ENCODE data around the gene SEZ6L.

SEZ6L gene

DNA sequence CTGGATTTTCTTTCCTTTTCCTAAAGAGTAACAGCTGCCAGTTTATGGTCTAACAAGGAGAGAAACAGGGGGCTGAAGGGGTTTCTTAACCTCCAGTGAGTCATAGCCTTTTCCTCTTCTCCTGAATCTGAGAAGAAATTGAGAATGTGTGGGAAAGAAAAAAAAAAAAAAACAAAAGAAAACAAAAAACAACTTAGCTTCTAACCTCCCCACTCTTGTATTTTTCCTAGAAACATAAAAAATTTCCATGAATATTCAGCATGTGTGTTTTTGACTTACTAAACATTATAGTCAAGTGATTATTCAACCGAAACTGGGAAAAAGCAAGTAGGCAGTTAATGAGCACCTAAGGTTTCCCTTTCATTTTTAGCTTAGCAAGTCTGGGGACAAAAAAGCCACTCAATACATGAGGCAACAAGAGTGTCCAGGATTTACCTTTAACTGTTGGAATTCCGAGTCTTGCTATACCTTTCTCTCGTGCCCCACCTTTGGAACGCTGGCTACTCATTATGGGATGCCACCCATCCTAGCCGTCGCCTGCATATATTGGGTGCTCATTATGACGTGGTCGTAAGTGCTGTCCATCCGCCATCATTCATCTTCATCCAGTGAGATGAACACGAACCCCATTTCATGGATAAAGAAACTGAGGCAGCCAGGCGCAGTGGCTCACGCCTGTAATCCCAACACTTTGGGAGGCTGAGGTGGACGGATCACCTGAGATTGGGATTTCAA is 262.2 kb downstream of the SEZ6L start:
- DNase-seq, result peak; percentile 34

DNA sequence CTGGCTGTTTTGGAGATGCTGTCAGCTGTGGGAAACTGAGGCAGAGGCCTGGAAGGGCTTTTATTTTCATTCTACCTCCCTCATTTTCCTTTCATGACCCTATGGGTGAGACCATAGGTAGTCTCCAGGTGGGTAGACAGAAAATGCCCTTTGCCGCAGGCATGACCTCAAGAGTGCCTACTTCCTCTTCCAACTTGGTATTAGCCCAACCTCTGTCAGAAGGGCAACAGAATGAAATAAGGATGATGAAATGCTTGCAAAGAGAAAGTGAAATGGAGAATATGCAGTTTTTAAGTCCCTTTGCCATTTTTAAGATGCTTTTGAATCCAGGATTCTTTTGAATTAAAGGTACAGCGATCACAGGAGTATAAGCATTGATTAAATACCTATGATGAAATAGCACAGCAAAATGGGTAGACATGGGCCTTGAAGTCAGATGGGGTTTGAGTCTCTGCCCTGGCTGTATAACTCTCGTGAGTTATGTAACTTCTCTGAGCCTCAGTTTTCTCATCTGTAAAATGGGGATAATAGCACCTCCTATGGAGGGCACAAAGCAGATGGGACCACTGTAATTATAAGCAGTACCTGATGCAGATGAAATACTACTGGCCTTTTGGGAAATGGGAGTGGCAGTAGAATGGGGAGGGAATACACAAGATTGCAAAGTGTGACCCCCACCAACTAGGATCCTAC is 263.5 kb downstream of the SEZ6L start:
- DNase-seq, result peak; percentile 90

All from MV-4-11 (cell line).